ENCODE data around the gene HDC.

GRCh38 chr15:50236433-50236832 lies 29.1 kb downstream of the HDC start:
- TF ChIP-seq CTCF (IDR thresholded peaks at IDR 0.05; ENCODE audit: low read depth, low read length) (no peak), POLR2A (IDR thresholded peaks at IDR 0.05; ENCODE audit: extremely low read depth, insufficient read length) (no peak)
